Smooth muscle cell (in vitro differentiated cells): ENCODE results near the gene VAT1L. TPM values are rescaled to one million over a fixed set of nuclear protein-coding genes. Genes with fewer than 3 reads are reported as not detected.

Experiments used
- DNase-seq: peaks from one replicate; lab custom pipeline; 2025; ENCODE audit not compliant: unreplicated experiment; lab: John Stamatoyannopoulos, UW
- H2AFZ ChIP-seq: fragments of 200-600 bp; sonication (generic); 2 replicates; pipeline ENCODE4 v1.6.0; 2016; ENCODE audit warnings: antibody characterized with exemption, low read depth, mild to moderate bottlenecking
- H3F3A ChIP-seq: fragments of 200-600 bp; sonication (generic); 2 replicates; pipeline ENCODE4 v1.6.0; 2017; ENCODE audit warnings: antibody characterized with exemption, low read depth
- H3K27ac ChIP-seq: fragments of 200-600 bp; sonication (generic); 2 replicates; pipeline ENCODE4 v1.5.1; 2016; ENCODE audit warnings: low read depth, mild to moderate bottlenecking
- H3K27me3 ChIP-seq: fragments of 200-600 bp; sonication (generic); 2 replicates; pipeline ENCODE4 v1.6.1; 2016; ENCODE audit warnings: low read depth, mild to moderate bottlenecking
- H3K36me3 ChIP-seq: fragments of 200-600 bp; sonication (generic); 2 replicates; pipeline ENCODE4 v1.5.1; 2016; ENCODE audit warnings: low read depth
- H3K4me1 ChIP-seq: fragments of 200-600 bp; sonication (generic); 2 replicates; pipeline ENCODE4 v1.5.1; 2016; ENCODE audit warnings: low read depth
- H3K4me2 ChIP-seq: fragments of 200-600 bp; sonication (generic); 2 replicates; pipeline ENCODE4 v1.6.0; 2016; ENCODE audit warnings: mild to moderate bottlenecking
- H3K4me3 ChIP-seq: fragments of 200-600 bp; sonication (generic); 2 replicates; pipeline ENCODE4 v1.5.1; 2016; ENCODE audit warnings: mild to moderate bottlenecking
- H3K79me2 ChIP-seq: fragments of 200-600 bp; sonication (generic); 2 replicates; pipeline ENCODE4 v1.6.0; 2016; ENCODE audit warnings: low read depth, mild to moderate bottlenecking
- H3K9ac ChIP-seq: fragments of 200-600 bp; sonication (generic); 2 replicates; pipeline ENCODE4 v1.6.0; 2016; ENCODE audit warnings: low read depth
- H3K9me3 ChIP-seq: fragments of 200-600 bp; sonication (generic); replicated peaks from 2 replicates; pipeline ENCODE4 v1.5.1; 2016; ENCODE audit warnings: low read depth
- H4K20me1 ChIP-seq: fragments of 200-600 bp; sonication (generic); 2 replicates; pipeline ENCODE4 v1.6.0; 2016; ENCODE audit warnings: low read depth
- WGBS: methylation state at CpG from one replicate; pipeline ENCODE4 v1.1.7; 2016; ENCODE audit warnings: low lambda C conversion rate; 5-methylcytosine and 5-hydroxymethylcytosine counted together
- polyA plus RNA-seq: library from polyadenylated mRNA; unstranded; fragments of >200 nt; fragmentation: Nextera tagmentation; extraction: Ambion mirVana; gene quantifications from 2 replicates; pipeline ENCODE4 v1.2.1, GENCODE V29; 2016
- total RNA-seq: library from RNA; depleted of rRNA; stranded (reverse); fragments of >200 nt; gene quantifications from 2 replicates; pipeline ENCODE4 v1.2.3, GENCODE V29; 2014
- TF ChIP-seq, protein P1 (sequence below): fragments of 200-600 bp; sonication (generic); IDR thresholded peaks from 2 replicates; pipeline ENCODE4 v1.5.1; 2017; ENCODE audit warnings: borderline replicate concordance, mild to moderate bottlenecking, antibody characterized with exemption; ENCODE audit not compliant: insufficient read depth, poor library complexity, severe bottlenecking

Gene VAT1L
- total and polyA plus RNA-seq, 2 experiments from 2014 or later, result 4.0 to 5.4 TPM

- Histone ChIP-seq H3K4me1 (no peaks in the 10 kb centered on the region), H3K27me3 (no peaks in the 10 kb centered on the region), H2AFZ (no peak overlapping the region), H3K9ac (no peak overlapping the region), H3K79me2 (no peaks in the 10 kb centered on the region), H3K4me3 (no peak overlapping the region), H4K20me1 (no peaks in the 10 kb centered on the region), H3K36me3 (no peaks in the 10 kb centered on the region), H3K4me2 (no peak overlapping the region), H3F3A (no peaks in the 10 kb centered on the region), H3K27ac (no peak overlapping the region), H3K9me3 (no peaks in the 10 kb centered on the region)
- TF ChIP-seq, protein P1, sequence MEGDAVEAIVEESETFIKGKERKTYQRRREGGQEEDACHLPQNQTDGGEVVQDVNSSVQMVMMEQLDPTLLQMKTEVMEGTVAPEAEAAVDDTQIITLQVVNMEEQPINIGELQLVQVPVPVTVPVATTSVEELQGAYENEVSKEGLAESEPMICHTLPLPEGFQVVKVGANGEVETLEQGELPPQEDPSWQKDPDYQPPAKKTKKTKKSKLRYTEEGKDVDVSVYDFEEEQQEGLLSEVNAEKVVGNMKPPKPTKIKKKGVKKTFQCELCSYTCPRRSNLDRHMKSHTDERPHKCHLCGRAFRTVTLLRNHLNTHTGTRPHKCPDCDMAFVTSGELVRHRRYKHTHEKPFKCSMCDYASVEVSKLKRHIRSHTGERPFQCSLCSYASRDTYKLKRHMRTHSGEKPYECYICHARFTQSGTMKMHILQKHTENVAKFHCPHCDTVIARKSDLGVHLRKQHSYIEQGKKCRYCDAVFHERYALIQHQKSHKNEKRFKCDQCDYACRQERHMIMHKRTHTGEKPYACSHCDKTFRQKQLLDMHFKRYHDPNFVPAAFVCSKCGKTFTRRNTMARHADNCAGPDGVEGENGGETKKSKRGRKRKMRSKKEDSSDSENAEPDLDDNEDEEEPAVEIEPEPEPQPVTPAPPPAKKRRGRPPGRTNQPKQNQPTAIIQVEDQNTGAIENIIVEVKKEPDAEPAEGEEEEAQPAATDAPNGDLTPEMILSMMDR, result no peak
- no peak for DNase-seq
- WGBS, result 99% methylated on average over 4 of the region's 4 CpGs
These were observed 10.6 kb upstream of the VAT1L start for GRCh38 chr16:77777745-77778144.

- Histone ChIP-seq H2AFZ (no peak overlapping the region), H4K20me1 (no peaks in the 10 kb centered on the region), H3K9ac (peak overlapping the region; percentile 4), H3K9me3 (no peaks in the 10 kb centered on the region), H3K4me1 (no peaks in the 10 kb centered on the region), H3K27me3 (no peaks in the 10 kb centered on the region), H3K36me3 (no peaks in the 10 kb centered on the region), H3K27ac (peak overlapping the region; percentile 75), H3K4me2 (peak overlapping the region; percentile 30), H3F3A (no peaks in the 10 kb centered on the region), H3K4me3 (no peak overlapping the region), H3K79me2 (no peaks in the 10 kb centered on the region)
- TF ChIP-seq, protein P1, result no peak
- WGBS, result 13% methylated on average over 9 of the region's 9 CpGs
- no peak for DNase-seq
These were observed 8.0 kb upstream of the VAT1L start for GRCh38 chr16:77780378-77780837.

DNA sequence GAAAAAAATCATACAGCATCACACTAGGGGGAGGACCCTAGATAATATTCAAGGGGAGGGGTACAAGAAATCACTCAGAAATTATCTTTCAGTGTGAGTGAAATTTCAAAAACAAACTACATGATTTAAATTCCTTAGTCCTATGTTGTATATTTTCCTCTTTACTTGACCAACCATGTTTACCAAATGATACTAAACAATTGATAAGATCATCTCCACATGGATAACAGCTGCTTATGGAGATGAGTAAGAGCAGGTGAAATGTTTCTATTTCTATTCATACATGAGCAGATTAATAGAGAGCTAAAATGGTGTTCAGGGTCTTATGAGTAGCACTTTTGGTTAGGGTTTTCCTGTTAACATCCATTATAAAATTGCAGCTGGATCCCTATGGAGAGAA lies 7.3 kb upstream of the VAT1L start:
- H2AFZ ChIP-seq, result no peak overlapping the region
- H3F3A ChIP-seq, result no peaks in the 10 kb centered on the region
- no peaks in the 10 kb centered on the region for H4K20me1 ChIP-seq
- no peak overlapping the region for H3K4me2 ChIP-seq
- no peak overlapping the region for H3K9ac ChIP-seq
- H3K27me3 ChIP-seq, result no peaks in the 10 kb centered on the region
- DNase-seq, result no peak
- TF ChIP-seq, protein P1, result no peak
- H3K36me3 ChIP-seq, result no peaks in the 10 kb centered on the region
- H3K79me2 ChIP-seq, result no peaks in the 10 kb centered on the region
- no peaks in the 10 kb centered on the region for H3K9me3 ChIP-seq
- no peak overlapping the region for H3K4me3 ChIP-seq
- H3K27ac ChIP-seq, result peak overlapping the region; percentile 65
- H3K4me1 ChIP-seq, result no peaks in the 10 kb centered on the region

DNA sequence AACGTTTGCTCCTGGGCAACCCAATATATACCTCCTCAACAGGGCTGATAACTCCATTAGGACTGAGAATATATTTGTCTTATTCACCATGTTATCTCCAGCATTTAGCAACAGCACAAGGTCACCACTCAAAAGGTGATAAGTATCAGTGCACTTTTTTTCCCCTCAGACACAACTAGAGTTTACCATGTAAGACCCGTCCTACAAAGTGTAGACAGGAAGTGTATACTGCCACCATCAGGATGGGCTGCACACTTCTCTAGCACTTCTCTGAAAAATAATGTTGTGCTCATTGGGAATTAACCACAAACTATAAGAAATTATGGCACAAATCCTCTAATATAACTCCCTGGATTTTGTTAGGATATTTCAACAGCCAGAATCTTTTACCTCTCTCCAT lies 5.7 kb upstream of the VAT1L start:
- no peak for DNase-seq
- H3K36me3 ChIP-seq, result no peaks in the 10 kb centered on the region
- H3K9me3 ChIP-seq, result no peaks in the 10 kb centered on the region
- H3F3A ChIP-seq, result no peaks in the 10 kb centered on the region
- 46% methylated on average over 2 of the region's 2 CpGs for WGBS
- no peak overlapping the region for H3K9ac ChIP-seq
- H3K4me3 ChIP-seq, result no peak overlapping the region
- H2AFZ ChIP-seq, result no peak overlapping the region
- no peaks in the 10 kb centered on the region for H3K79me2 ChIP-seq
- no peak overlapping the region for H3K27ac ChIP-seq
- no peaks in the 10 kb centered on the region for H4K20me1 ChIP-seq
- peaks cover 7% of the 10 kb centered on the region for H3K27me3 ChIP-seq
- H3K4me1 ChIP-seq, result no peaks in the 10 kb centered on the region
- TF ChIP-seq, protein P1, result peak; percentile 37
- H3K4me2 ChIP-seq, result no peak overlapping the region
